ENCODE data around the gene LRRC27.

DNA sequence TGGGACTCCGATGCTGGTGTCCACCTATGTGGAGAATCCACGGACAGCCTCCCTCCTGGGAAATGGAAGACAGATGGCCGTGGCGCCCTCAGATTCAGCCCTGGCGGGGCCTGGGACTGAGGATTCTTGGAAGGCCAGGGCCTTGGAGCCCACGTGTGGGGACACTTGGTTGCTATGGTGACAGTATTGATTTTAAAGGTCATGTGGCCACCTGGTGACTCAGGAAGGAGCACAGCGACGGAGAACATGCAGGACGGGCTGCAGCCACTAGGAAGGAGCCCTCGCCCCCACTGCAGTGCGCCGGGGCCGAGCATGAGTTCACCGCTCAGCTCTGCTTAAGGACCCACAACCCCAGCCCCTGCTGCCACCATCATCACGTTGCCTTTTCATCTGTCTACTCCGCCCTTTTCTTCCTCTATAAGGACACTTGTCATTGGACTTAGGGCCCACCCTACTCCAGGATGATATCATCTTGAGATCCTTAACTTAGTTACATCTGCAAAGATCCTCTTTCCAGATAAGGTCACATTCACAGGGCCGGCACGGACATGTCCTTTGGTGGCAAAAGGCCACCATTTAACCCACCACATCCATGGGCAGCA lies 20.6 kb upstream of the LRRC27 start:
- TF ChIP-seq EZH2 (IDR thresholded peaks at IDR 0.05; ENCODE audit: insufficient read depth, poor library complexity, severe bottlenecking) (no peak), EZH2phosphoT487 (IDR thresholded peaks at IDR 0.05; ENCODE audit: insufficient read depth, low read depth) (no peak)
